Spinal cord (tissue), 10 donors: ENCODE results near the gene AGTR1. TPM values are rescaled to one million over a fixed set of nuclear protein-coding genes. Genes with fewer than 3 reads are reported as not detected.
A peak's percentile ranks its signal among the peaks of the same experiment; 100 is the strongest.
"Not testable (repeated sequence)": the region's sequence is repeated elsewhere in the genome, so short reads cannot be mapped to it uniquely, and the experiment has no call there.

Experiments used
- DNase-seq, 6 donors: peaks; one replicate each; pipeline versions ENCODE4 v3.0.0 to v3.0.0-alpha.2; 2013 to 2015; ENCODE audit warnings: low spot score in 6 of 6, low read depth in 4 of 6
- H3K27ac ChIP-seq: one replicate; pipeline ENCODE4 v1.5.1; 2013; ENCODE audit warnings: low read depth, low read length, control low read depth
- H3K27me3 ChIP-seq: one replicate; pipeline ENCODE4 v1.6.1; 2013; ENCODE audit warnings: low read length; ENCODE audit not compliant: control insufficient read depth, insufficient read depth
- H3K36me3 ChIP-seq: one replicate; pipeline ENCODE4 v1.6.1; 2013; ENCODE audit warnings: low read length; ENCODE audit not compliant: control insufficient read depth, insufficient read depth
- H3K4me1 ChIP-seq: one replicate; pipeline ENCODE4 v1.6.1; 2013; ENCODE audit warnings: low read length; ENCODE audit not compliant: control insufficient read depth, insufficient read depth
- H3K4me3 ChIP-seq: one replicate; pipeline ENCODE4 v1.5.1; 2013; ENCODE audit warnings: low read depth, low read length, control low read depth
- H3K9me3 ChIP-seq: one replicate; pipeline ENCODE4 v1.6.1; 2013; ENCODE audit warnings: low read length; ENCODE audit not compliant: control insufficient read depth, insufficient read depth
- WGBS: methylation state at CpG from one replicate; pipeline ENCODE4 v1.1.5; 2013; ENCODE audit warnings: missing lambda C conversion rate; ENCODE audit not compliant: insufficient coverage; 5-methylcytosine and 5-hydroxymethylcytosine counted together
- polyA plus RNA-seq, 2 donors: library from polyadenylated mRNA; unstranded; fragments of 120-200 nt; gene quantifications; one replicate each; pipeline ENCODE4 v1.2.1, GENCODE V29; 2013; ENCODE audit not compliant: insufficient read length in 2 of 2
- total RNA-seq, 2 donors: library from RNA; depleted of rRNA in 1 of 2; stranded (reverse); fragments of 120-200 nt in 1 of 2; fragments of >200 nt in 1 of 2; gene quantifications; one replicate each; pipeline versions ENCODE4 v1.2.3 to v1.2.4, GENCODE V29; 2013 to 2014
- donor health status: healthy.

AGTR1 gene
- total and polyA plus RNA-seq, 4 donors: 1.6 to 5.9 (median 3.9) TPM

- no peak overlapping the region for H3K4me3 ChIP-seq
- H3K4me1 ChIP-seq: no peaks in the 10 kb centered on the region
- WGBS: no CpG with 5 or more reads among the region's 2 CpGs
- no peaks in the 10 kb centered on the region for H3K36me3 ChIP-seq
- H3K27me3 ChIP-seq: no peaks in the 10 kb centered on the region
- H3K9me3 ChIP-seq: no peaks in the 10 kb centered on the region
- DNase-seq: no peak
- no peak overlapping the region for H3K27ac ChIP-seq
These were observed 74.7 kb downstream of the AGTR1 start for GRCh38 chr3:148772361-148772760.

- H3K27ac ChIP-seq: no peak overlapping the region
- H3K9me3 ChIP-seq: no peaks in the 10 kb centered on the region
- no peaks in the 10 kb centered on the region for H3K27me3 ChIP-seq
- DNase-seq: no peak
- no peaks in the 10 kb centered on the region for H3K4me1 ChIP-seq
- no peak overlapping the region for H3K4me3 ChIP-seq
- H3K36me3 ChIP-seq: no peaks in the 10 kb centered on the region
These were observed 75.1 kb downstream of the AGTR1 start for GRCh38 chr3:148772835-148773234.

- 90% methylated on average over 2 of the region's 2 CpGs for WGBS
- no peak for DNase-seq
These were observed 76.1 kb downstream of the AGTR1 start for GRCh38 chr3:148773805-148774204.

GRCh38 chr3:148778926-148779325 is 81.2 kb downstream of the AGTR1 start:
- Histone ChIP-seq H3K9me3 (no peaks in the 10 kb centered on the region), H3K27me3 (no peaks in the 10 kb centered on the region), H3K36me3 (no peaks in the 10 kb centered on the region), H3K4me1 (no peaks in the 10 kb centered on the region), H3K4me3 (no peak overlapping the region), H3K27ac (no peak overlapping the region)
- 97% methylated on average over 3 of the region's 3 CpGs for WGBS
- no peak for DNase-seq

More at GRCh38 chr3:148773805-148774204, 76.1 kb downstream of the AGTR1 start:
- Histone ChIP-seq H3K27ac (no peak overlapping the region), H3K9me3 (no peaks in the 10 kb centered on the region), H3K36me3 (no peaks in the 10 kb centered on the region), H3K4me3 (no peak overlapping the region), H3K27me3 (no peaks in the 10 kb centered on the region), H3K4me1 (no peaks in the 10 kb centered on the region)

GRCh38 chr3:148785026-148785425 is 87.3 kb downstream of the AGTR1 start:
- H3K36me3 ChIP-seq, DNase-seq, H3K27ac ChIP-seq, H3K4me1 ChIP-seq, H3K27me3 ChIP-seq, H3K9me3 ChIP-seq, H3K4me3 ChIP-seq: not testable (repeated sequence)
- 84% methylated on average over 5 of the region's 6 CpGs for WGBS

GRCh38 chr3:148786159-148786558 is 88.5 kb downstream of the AGTR1 start:
- 97% methylated on average over 9 of the region's 9 CpGs for WGBS

GRCh38 chr3:148789146-148789545 is 91.4 kb downstream of the AGTR1 start:
- H3K4me1 ChIP-seq: no peaks in the 10 kb centered on the region
- peak in 2 of 6 donors; percentile 45 to 75 for DNase-seq
- WGBS: 31% methylated on average over 2 of the region's 6 CpGs
- H3K36me3 ChIP-seq: no peaks in the 10 kb centered on the region
- H3K27me3 ChIP-seq: no peaks in the 10 kb centered on the region
- H3K4me3 ChIP-seq: no peak overlapping the region
- H3K27ac ChIP-seq: no peak overlapping the region
- no peaks in the 10 kb centered on the region for H3K9me3 ChIP-seq

More at GRCh38 chr3:148786159-148786558, 88.5 kb downstream of the AGTR1 start:
- DNase-seq, H3K4me3 ChIP-seq, H3K36me3 ChIP-seq, H3K4me1 ChIP-seq, H3K27ac ChIP-seq, H3K27me3 ChIP-seq, H3K9me3 ChIP-seq: not testable (repeated sequence)

- no peaks in the 10 kb centered on the region for H3K4me1 ChIP-seq
- H3K36me3 ChIP-seq: no peaks in the 10 kb centered on the region
- no peak for DNase-seq
- no peaks in the 10 kb centered on the region for H3K9me3 ChIP-seq
- 100% methylated on average over 1 of the region's 2 CpGs for WGBS
- no peak overlapping the region for H3K4me3 ChIP-seq
- peak overlapping the region; percentile 61 for H3K27ac ChIP-seq
- H3K27me3 ChIP-seq: no peaks in the 10 kb centered on the region
These were observed 92.2 kb downstream of the AGTR1 start for GRCh38 chr3:148789906-148790305.

GRCh38 chr3:148790370-148790769 is 92.7 kb downstream of the AGTR1 start:
- Histone ChIP-seq H3K4me3 (no peak overlapping the region), H3K4me1 (no peaks in the 10 kb centered on the region), H3K27me3 (no peaks in the 10 kb centered on the region), H3K27ac (peak overlapping the region; percentile 61), H3K9me3 (no peaks in the 10 kb centered on the region), H3K36me3 (no peaks in the 10 kb centered on the region)
- WGBS: no CpG with 5 or more reads among the region's 2 CpGs
- no peak for DNase-seq

- peak in 4 of 6 donors; percentile 43 to 85 (median 61) for DNase-seq
- no peaks in the 10 kb centered on the region for H3K36me3 ChIP-seq
- WGBS: 26% methylated on average over 5 of the region's 6 CpGs
- no peaks in the 10 kb centered on the region for H3K9me3 ChIP-seq
- no peaks in the 10 kb centered on the region for H3K4me1 ChIP-seq
- no peak overlapping the region for H3K4me3 ChIP-seq
- peak overlapping the region; percentile 61 for H3K27ac ChIP-seq
- H3K27me3 ChIP-seq: no peaks in the 10 kb centered on the region
These were observed 93.4 kb downstream of the AGTR1 start for GRCh38 chr3:148790851-148791735.
